ENCODE results near the gene ADAMTS14. TPM values are rescaled to one million over a fixed set of nuclear protein-coding genes. Genes with fewer than 3 reads are reported as not detected.
"Not testable (repeated sequence)": the region's sequence is repeated elsewhere in the genome, so short reads cannot be mapped to it uniquely, and the experiment has no call there.

Gene ADAMTS14
- total and polyA plus RNA-seq, 4 donors = 2.0 to 4.7 (median 3.5) TPM

DNA sequence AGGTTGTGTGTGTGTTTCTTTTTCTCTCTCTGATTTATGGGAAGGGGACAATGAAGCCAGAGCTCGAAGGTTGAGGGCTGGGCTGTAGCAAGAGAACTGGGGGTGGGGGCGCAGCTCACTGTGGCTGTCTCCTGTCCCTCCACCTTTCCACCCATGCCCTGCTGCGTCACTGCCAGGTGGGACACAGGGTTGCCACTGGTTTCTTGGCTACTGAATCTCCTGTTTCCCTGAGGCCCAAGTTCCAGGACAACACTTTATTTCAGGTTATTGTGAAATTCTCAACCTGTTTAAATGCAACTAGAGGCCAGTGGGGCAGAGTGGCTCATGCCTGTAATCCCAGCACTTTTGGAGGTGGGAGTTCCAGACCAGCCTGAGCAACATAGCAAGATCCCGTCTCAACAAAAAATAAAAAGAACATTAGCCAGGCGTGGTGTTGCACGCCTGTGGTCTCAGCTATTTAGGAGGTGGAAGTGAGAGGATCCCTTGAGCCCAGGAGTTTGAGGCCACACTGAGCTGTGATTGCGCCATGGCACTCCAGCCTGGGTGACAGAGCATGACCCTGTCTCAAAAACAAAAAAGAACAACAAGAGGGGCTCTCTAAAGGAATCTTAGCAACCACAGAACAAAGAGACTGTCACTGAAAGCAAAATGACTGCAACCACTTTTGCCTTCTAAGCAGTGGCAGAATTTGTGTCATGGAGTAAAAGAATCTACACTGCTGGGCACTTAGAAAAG is 90.3 kb downstream of the ADAMTS14 start:
- peaks cover 31% of the 10 kb centered on the region for H3K4me1 ChIP-seq (ENCODE audit: control insufficient read depth, insufficient read depth, low read length)
- DNase-seq (ENCODE audit: low read depth in 4 of 6, low spot score in 6 of 6) = peak in 1 of 6 donors; percentile 28
- no peaks in the 10 kb centered on the region for H3K27me3 ChIP-seq (ENCODE audit: control insufficient read depth, insufficient read depth, low read length)
- H3K9me3 ChIP-seq (ENCODE audit: control insufficient read depth, insufficient read depth, low read length) = peaks cover 8% of the 10 kb centered on the region
- H3K27ac ChIP-seq (ENCODE audit: low read depth, low read length) = no peak overlapping the region
- no peak overlapping the region for H3K4me3 ChIP-seq (ENCODE audit: low read depth, low read length)
- peaks cover 2% of the 10 kb centered on the region for H3K36me3 ChIP-seq (ENCODE audit: control insufficient read depth, insufficient read depth, low read length)
- WGBS (ENCODE audit: insufficient coverage) = 60% methylated on average over 1 of the region's 7 CpGs

DNA sequence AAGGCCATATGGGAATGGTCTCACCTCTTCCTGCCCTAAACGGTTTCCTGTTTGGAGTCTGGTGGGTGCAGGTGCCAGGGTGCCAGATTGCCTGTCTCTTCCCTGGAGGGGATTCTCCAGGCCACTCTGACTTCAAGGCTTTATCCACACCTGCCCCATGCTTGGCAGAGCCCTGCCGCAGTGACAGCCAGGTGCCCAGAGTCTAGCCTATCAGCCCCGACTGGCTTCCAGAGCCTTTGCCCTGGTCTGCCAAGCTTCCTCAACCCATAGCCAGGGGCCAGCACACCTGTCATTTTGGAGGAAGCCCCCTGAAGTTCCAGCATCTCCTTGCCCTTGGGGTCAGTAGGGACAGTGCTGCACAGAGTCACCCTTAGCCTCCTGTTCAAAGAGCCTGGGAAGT is 91.3 kb downstream of the ADAMTS14 start:
- no peaks in the 10 kb centered on the region for H3K27me3 ChIP-seq (ENCODE audit: control insufficient read depth, insufficient read depth, low read length)
- H3K4me1 ChIP-seq (ENCODE audit: control insufficient read depth, insufficient read depth, low read length) = peaks cover 31% of the 10 kb centered on the region
- no peak overlapping the region for H3K27ac ChIP-seq (ENCODE audit: low read depth, low read length)
- H3K9me3 ChIP-seq (ENCODE audit: control insufficient read depth, insufficient read depth, low read length) = peaks cover 8% of the 10 kb centered on the region
- WGBS (ENCODE audit: insufficient coverage) = 70% methylated on average over 3 of the region's 3 CpGs
- H3K4me3 ChIP-seq (ENCODE audit: low read depth, low read length) = no peak overlapping the region
- DNase-seq (ENCODE audit: low read depth in 4 of 6, low spot score in 6 of 6) = no peak
- H3K36me3 ChIP-seq (ENCODE audit: control insufficient read depth, insufficient read depth, low read length) = no peaks in the 10 kb centered on the region

DNA sequence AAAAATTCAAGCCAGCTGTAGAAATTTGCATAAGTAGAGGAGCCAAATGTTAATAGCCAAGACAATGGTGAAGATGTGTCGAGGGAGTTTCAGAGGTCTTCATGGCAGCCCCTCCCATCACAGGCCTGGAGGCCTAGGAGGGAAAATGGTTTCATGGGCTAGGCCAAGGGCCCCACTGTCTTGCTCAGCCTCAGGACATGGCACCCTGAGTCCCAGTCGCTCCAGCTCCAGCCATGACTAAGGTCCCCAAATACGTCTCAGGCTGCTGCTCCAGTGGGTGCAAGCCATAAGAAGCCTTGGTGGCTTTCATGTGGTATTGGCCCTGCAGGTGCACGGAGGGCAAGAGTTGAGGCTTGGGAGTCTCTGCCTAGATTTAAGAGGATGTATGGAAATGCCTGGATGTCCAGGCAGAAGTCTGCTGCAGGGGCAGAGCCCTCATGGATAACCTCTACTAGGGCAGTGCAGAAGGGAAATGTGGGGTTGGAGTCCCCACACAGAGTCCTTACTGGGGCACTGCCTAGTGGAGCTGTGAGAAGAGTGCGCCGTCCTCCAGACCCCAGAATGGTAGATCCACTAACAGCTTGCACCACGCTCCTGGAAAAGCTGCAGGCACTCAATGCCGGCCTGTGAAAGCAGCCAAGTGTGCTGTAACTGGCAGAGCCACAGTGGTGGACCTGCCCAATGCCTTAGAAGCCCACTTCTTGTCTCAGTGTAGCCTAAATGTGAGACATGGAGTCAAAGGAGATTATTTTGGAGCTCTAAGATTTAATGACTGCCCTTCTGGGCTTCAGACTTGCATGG is 93.7 kb downstream of the ADAMTS14 start:
- H3K9me3 ChIP-seq (ENCODE audit: control insufficient read depth, insufficient read depth, low read length) = peaks cover 8% of the 10 kb centered on the region
- WGBS (ENCODE audit: insufficient coverage) = 98% methylated on average over 8 of the region's 8 CpGs
- peaks cover 27% of the 10 kb centered on the region for H3K4me1 ChIP-seq (ENCODE audit: control insufficient read depth, insufficient read depth, low read length)
- H3K36me3 ChIP-seq (ENCODE audit: control insufficient read depth, insufficient read depth, low read length) = no peaks in the 10 kb centered on the region
- no peak overlapping the region for H3K4me3 ChIP-seq (ENCODE audit: low read depth, low read length)
- H3K27ac ChIP-seq (ENCODE audit: low read depth, low read length) = no peak overlapping the region
- no peaks in the 10 kb centered on the region for H3K27me3 ChIP-seq (ENCODE audit: control insufficient read depth, insufficient read depth, low read length)
- no peak for DNase-seq (ENCODE audit: low read depth in 4 of 6, low spot score in 6 of 6)

DNA sequence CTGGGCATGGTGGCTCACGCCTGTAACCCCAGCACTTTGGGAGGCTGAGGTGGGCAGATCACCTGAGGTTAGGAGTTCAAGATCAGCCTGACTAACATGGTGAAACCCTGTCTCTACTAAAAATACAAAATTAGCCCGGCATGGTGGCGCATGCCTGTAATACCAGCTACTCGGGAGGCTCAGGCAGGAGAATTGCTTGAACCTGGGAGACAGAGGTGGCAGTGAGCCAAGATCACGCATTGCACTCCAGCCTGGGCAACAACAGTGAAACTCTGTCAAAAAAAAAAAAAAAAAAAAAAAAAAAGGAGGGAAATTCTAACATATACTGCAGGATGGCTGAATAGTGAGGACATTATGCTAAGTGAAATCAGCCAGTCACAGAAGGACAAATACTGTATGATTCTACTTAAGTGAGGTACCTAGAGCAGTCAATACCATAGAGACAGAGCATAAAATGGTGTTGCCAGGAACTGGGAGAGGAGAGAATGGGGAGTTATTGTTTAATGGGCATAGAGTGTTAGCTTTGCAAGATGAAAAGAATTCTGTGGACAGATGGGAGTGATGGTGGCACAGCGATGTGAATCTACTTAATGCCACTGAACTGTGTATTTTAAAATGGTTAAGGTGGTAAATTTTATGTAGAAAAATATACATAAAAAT is 95.8 kb downstream of the ADAMTS14 start:
- WGBS (ENCODE audit: insufficient coverage) = no CpG with 5 or more reads among the region's 6 CpGs
- DNase-seq (ENCODE audit: low read depth in 4 of 6, low spot score in 6 of 6) = not testable (repeated sequence)

DNA sequence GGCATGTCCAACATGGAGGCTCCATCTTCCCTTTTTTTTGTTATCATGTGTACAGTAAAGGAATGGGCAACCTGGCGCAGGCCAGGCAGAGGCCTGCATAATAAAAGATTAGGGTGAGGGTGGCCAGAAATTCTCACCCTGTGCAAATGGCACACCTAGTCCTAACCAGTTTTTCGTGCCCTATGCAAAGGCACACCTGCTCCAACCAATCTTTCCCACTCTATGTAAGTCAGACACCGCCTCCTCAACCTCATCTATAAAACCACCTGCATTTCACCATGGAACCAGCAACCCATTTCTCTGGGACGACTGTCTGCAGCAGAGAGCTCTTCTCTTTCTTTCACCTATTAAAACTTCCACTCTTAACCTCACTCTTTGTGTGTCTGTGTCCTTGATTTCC is 96.8 kb downstream of the ADAMTS14 start:
- Histone ChIP-seq H3K4me3 (ENCODE audit: low read depth, low read length) (no peak overlapping the region), H3K27ac (ENCODE audit: low read depth, low read length) (no peak overlapping the region), H3K4me1 (ENCODE audit: control insufficient read depth, insufficient read depth, low read length) (no peaks in the 10 kb centered on the region), H3K27me3 (ENCODE audit: control insufficient read depth, insufficient read depth, low read length) (no peaks in the 10 kb centered on the region), H3K9me3 (ENCODE audit: control insufficient read depth, insufficient read depth, low read length) (peaks cover 8% of the 10 kb centered on the region), H3K36me3 (ENCODE audit: control insufficient read depth, insufficient read depth, low read length) (no peaks in the 10 kb centered on the region)
- WGBS (ENCODE audit: insufficient coverage) = 94% methylated on average over 3 of the region's 4 CpGs
- DNase-seq (ENCODE audit: low read depth in 4 of 6, low spot score in 6 of 6) = no peak

More for the DNA sequence above, 95.8 kb downstream of the ADAMTS14 start:
- H3K4me3 ChIP-seq (ENCODE audit: low read depth, low read length); H3K27me3 ChIP-seq (ENCODE audit: control insufficient read depth, insufficient read depth, low read length); H3K36me3 ChIP-seq (ENCODE audit: control insufficient read depth, insufficient read depth, low read length); H3K4me1 ChIP-seq (ENCODE audit: control insufficient read depth, insufficient read depth, low read length); H3K27ac ChIP-seq (ENCODE audit: low read depth, low read length); H3K9me3 ChIP-seq (ENCODE audit: control insufficient read depth, insufficient read depth, low read length): not testable (repeated sequence)

DNA sequence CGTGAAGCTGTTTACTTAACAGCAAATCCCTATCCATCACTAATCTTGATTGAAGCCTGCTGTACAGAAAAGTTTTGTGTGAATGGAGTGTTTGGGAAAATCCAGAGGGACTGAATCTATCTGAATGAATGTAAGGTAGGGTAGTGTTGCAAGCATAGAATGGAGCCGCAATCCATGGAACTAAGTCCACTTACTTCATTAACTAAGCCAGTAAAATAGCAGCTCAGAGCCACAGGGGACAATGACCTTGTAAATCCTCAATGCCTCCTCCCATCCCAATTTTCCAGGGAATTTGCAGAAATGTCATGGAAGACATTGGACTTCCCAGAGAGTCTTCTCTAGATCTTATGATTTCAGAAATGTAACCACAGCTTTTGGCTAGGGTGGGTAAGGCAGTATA is 97.7 kb downstream of the ADAMTS14 start:
- Histone ChIP-seq H3K27ac (ENCODE audit: low read depth, low read length) (no peak overlapping the region), H3K4me1 (ENCODE audit: control insufficient read depth, insufficient read depth, low read length) (no peaks in the 10 kb centered on the region), H3K4me3 (ENCODE audit: low read depth, low read length) (no peak overlapping the region), H3K9me3 (ENCODE audit: control insufficient read depth, insufficient read depth, low read length) (peaks cover 8% of the 10 kb centered on the region), H3K36me3 (ENCODE audit: control insufficient read depth, insufficient read depth, low read length) (no peaks in the 10 kb centered on the region), H3K27me3 (ENCODE audit: control insufficient read depth, insufficient read depth, low read length) (no peaks in the 10 kb centered on the region)
- no peak for DNase-seq (ENCODE audit: low read depth in 4 of 6, low spot score in 6 of 6)
- no CpG with 5 or more reads among the region's 2 CpGs for WGBS (ENCODE audit: insufficient coverage)

DNA sequence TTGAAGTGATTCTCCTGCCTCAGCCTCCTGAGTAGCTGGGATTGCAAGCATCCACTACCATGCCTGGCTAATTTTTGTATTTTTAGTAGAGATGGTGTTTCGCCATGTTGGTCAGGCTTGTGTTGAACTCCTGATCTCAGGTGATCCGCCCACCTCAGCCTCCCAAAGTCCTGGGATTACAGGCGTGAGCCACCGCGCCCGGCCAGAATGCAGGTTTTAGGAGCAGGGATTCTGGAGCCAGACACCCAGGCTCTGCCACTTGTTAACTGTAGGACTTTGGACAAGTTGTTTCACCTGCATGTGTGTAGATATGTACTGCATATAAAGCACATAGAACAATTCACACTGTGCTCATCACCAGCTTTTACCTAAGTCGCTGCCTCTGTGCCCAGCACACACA is 98.2 kb downstream of the ADAMTS14 start:
- not testable (repeated sequence) for H3K36me3 ChIP-seq (ENCODE audit: control insufficient read depth, insufficient read depth, low read length); DNase-seq (ENCODE audit: low read depth in 4 of 6, low spot score in 6 of 6)
- 100% methylated on average over 3 of the region's 7 CpGs for WGBS (ENCODE audit: insufficient coverage)

DNA sequence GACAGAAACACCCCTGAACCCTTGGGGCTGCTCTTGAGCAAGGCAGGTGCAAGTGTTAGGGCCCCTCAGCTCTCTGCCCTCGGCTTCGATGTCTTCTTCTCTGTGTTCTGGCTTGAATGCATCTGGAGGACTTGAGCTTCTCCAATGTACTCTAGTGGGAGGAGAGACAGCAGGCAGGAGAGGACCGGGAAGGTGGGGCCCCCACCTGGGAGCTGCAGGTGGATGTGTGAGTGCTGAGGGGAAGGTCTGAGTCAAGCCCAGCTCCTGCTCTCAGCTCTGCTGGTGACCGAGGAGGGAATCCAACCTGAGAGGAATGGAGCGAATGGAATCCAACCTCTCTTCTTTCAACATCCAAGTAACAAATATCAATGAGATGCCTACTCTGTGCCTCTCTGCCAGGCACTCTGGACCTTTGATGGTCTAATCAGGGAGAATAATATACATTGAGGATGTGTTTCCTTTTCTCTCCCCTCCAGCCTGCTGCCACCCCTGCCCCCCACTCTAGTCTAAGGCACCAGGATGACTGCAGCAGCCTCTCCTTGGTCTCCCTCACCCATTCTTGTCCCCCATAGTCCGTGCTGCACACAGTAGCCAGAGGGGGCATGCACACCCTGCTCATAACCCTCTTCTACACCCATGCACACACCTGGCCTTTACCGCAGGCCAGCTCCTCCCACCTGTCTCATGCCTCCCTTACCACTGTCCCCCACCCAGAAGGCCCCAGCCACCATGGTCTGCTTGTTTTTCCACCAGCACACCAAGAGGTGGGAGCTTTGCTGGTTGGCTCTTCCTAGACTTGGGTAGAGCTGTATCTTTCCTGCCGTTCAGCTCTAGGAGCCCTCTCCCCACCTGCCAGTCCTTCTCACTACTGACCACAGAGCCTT is 99.2 kb downstream of the ADAMTS14 start:
- Histone ChIP-seq H3K27me3 (ENCODE audit: control insufficient read depth, insufficient read depth, low read length) (no peaks in the 10 kb centered on the region), H3K36me3 (ENCODE audit: control insufficient read depth, insufficient read depth, low read length) (no peaks in the 10 kb centered on the region), H3K9me3 (ENCODE audit: control insufficient read depth, insufficient read depth, low read length) (peaks cover under 1% of the 10 kb centered on the region), H3K4me3 (ENCODE audit: low read depth, low read length) (no peak overlapping the region), H3K27ac (ENCODE audit: low read depth, low read length) (no peak overlapping the region), H3K4me1 (ENCODE audit: control insufficient read depth, insufficient read depth, low read length) (peaks cover 5% of the 10 kb centered on the region)
- 80% methylated on average over 5 of the region's 8 CpGs for WGBS (ENCODE audit: insufficient coverage)
- DNase-seq (ENCODE audit: low read depth in 4 of 6, low spot score in 6 of 6) = no peak

More for the DNA sequence above, 98.2 kb downstream of the ADAMTS14 start:
- H3K9me3 ChIP-seq (ENCODE audit: control insufficient read depth, insufficient read depth, low read length); H3K4me1 ChIP-seq (ENCODE audit: control insufficient read depth, insufficient read depth, low read length); H3K27me3 ChIP-seq (ENCODE audit: control insufficient read depth, insufficient read depth, low read length); H3K27ac ChIP-seq (ENCODE audit: low read depth, low read length); H3K4me3 ChIP-seq (ENCODE audit: low read depth, low read length): not testable (repeated sequence)

DNA sequence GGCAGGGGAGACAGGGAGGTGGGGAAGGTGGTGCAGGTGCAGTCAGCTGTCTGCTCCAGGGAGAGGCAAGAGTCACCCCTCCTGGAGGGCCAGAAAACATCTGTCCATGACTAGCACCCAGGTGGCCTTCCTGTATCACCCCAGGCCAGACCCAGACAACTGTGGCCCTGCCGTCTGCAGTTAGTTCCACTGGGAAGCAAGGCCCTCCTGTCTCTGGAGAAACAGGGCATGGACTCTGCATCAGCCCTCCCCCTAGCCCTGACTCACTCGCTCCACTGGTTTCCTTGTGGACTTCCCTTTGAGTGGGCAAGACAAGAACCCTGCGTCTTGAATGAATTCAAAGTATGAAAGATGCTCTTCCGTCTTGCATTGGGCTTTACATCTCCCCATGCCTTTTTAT is 100.3 kb downstream of the ADAMTS14 start:
- 89% methylated on average over 2 of the region's 4 CpGs for WGBS (ENCODE audit: insufficient coverage)
- no peak overlapping the region for H3K4me3 ChIP-seq (ENCODE audit: low read depth, low read length)
- H3K4me1 ChIP-seq (ENCODE audit: control insufficient read depth, insufficient read depth, low read length) = peaks cover 5% of the 10 kb centered on the region
- H3K36me3 ChIP-seq (ENCODE audit: control insufficient read depth, insufficient read depth, low read length) = no peaks in the 10 kb centered on the region
- no peaks in the 10 kb centered on the region for H3K9me3 ChIP-seq (ENCODE audit: control insufficient read depth, insufficient read depth, low read length)
- H3K27ac ChIP-seq (ENCODE audit: low read depth, low read length) = no peak overlapping the region
- no peaks in the 10 kb centered on the region for H3K27me3 ChIP-seq (ENCODE audit: control insufficient read depth, insufficient read depth, low read length)
- no peak for DNase-seq (ENCODE audit: low read depth in 4 of 6, low spot score in 6 of 6)

All from spinal cord (tissue), 10 donors.